HepG2 (cell line): Measurements from ENCODE around the gene KLF3. TPM values are rescaled to one million over a fixed set of nuclear protein-coding genes. Genes with fewer than 3 reads are reported as not detected.

ENCODE experiments used
- ATAC-seq: fragments of 200-7000 bp; cut with Tn5 transposase; 3 replicates; pipeline ENCODE4 v1.9.1; 2020; ENCODE audit warnings: mild to moderate bottlenecking, moderate library complexity
- BruUV-seq: library from RNA; stranded (reverse); fragments of 400-500 nt; replicated peaks from 2 replicates; lab custom pipeline; 2021; lab: Mats Ljungman, UMichigan
- CTCF ChIA-PET: fragments of 300-600 bp; formaldehyde crosslinking; extraction: SDS; loops from one replicate; lab custom pipeline; 2021; ENCODE audit warnings: low total read pairs, inconsistent platforms, low intra/inter-chr PET ratio; lab: Yijun Ruan, JAX
- POLR2A ChIA-PET: fragments of 350-600 bp; sonication (Branson Sonifier 250); formaldehyde crosslinking; loops from one replicate; lab custom pipeline; 2020; ENCODE audit warnings: antibody characterized with exemption, inconsistent platforms; lab: Yijun Ruan, JAX
- DNase-seq: peaks from one replicate; pipeline ENCODE4 v3.0.0-alpha.2; 2015; ENCODE audit warnings: low spot score
- FAIRE-seq: peaks from 3 replicates; lab custom pipeline; 2011; peaks lifted over from hg19 to GRCh38; lab: Jason Lieb, UNC
- H2AFZ ChIP-seq: one replicate; pipeline ENCODE4 v1.6.1; 2011; ENCODE audit warnings: low read length, inconsistent platforms
- H3K27ac ChIP-seq: fragments of 300-600 bp; 3 replicates; pipeline ENCODE4 v1.8.0; 2011; ENCODE audit warnings: mixed run types, mild to moderate bottlenecking, mixed read lengths, low read length, inconsistent platforms; ENCODE audit not compliant: insufficient read depth; ENCODE audit errors: extremely low read length
- H3K27me3 ChIP-seq, 2 experiments: fragments of 200-600 bp in 1 of 2; 2 replicates in 1 of 2; 3 replicates in 1 of 2; pipeline versions ENCODE4 v1.6.0 to v1.8.0; 2011; ENCODE audit warnings: low read length in 2 of 2, mild to moderate bottlenecking in 2 of 2, moderate library complexity in 2 of 2, inconsistent platforms in 1 of 2; ENCODE audit not compliant: insufficient read depth in 2 of 2, control insufficient read depth in 1 of 2
- H3K36me3 ChIP-seq, 2 experiments: fragments of 200-600 bp in 1 of 2; replicated peaks in 1 of 2; 2 replicates in 1 of 2; 3 replicates in 1 of 2; pipeline versions ENCODE4 v1.5.1 to v1.8.0; 2011; ENCODE audit warnings: low read length in 2 of 2, inconsistent platforms in 1 of 2; ENCODE audit not compliant: insufficient read depth in 2 of 2, control insufficient read depth in 1 of 2
- H3K4me1 ChIP-seq: 2 replicates; pipeline ENCODE4 v1.5.1; 2012; ENCODE audit warnings: low read length, inconsistent platforms; ENCODE audit not compliant: insufficient read depth
- H3K4me2 ChIP-seq: 2 replicates; pipeline ENCODE4 v1.6.0; 2011; ENCODE audit warnings: low read depth, low read length, inconsistent platforms
- H3K4me3 ChIP-seq, 3 experiments: fragments of 200-600 bp in 1 of 3; sonication (generic), shearing (Covaris generic) in 1 of 3; replicated peaks in 1 of 3; 2 replicates each; pipeline ENCODE4 v1.5.1; 2011 to 2016; ENCODE audit warnings: low read length in 3 of 3, inconsistent platforms in 2 of 3, low read depth in 2 of 3, mild to moderate bottlenecking in 2 of 3, control low read depth in 1 of 3, mixed read lengths in 1 of 3; ENCODE audit not compliant: insufficient read depth in 1 of 3
- H3K79me2 ChIP-seq: one replicate; pipeline ENCODE4 v1.6.1; 2011; ENCODE audit warnings: low read length, inconsistent platforms; ENCODE audit not compliant: insufficient read depth
- H3K9ac ChIP-seq: 2 replicates; pipeline ENCODE4 v1.6.0; 2011; ENCODE audit warnings: mild to moderate bottlenecking, low read depth, low read length, inconsistent platforms; ENCODE audit not compliant: insufficient read depth
- H3K9me3 ChIP-seq: 2 replicates; pipeline ENCODE4 v1.5.1; 2012; ENCODE audit warnings: mild to moderate bottlenecking, low read length
- H4K20me1 ChIP-seq: 2 replicates; pipeline ENCODE4 v1.6.0; 2011; ENCODE audit warnings: inconsistent platforms, mild to moderate bottlenecking, low read length, moderate library complexity; ENCODE audit not compliant: insufficient read depth
- DDIT3 ChIP-seq: sonication (generic); formaldehyde crosslinking; IDR thresholded peaks from 2 replicates; pipeline ENCODE4 v1.4.0; 2020; ENCODE audit warnings: mild to moderate bottlenecking, missing genetic modification reagents
- IKZF1 ChIP-seq: fragments of 450-650 bp; IDR thresholded peaks from 2 replicates; pipeline ENCODE4 v1.7.1; 2016
- NR2F6 ChIP-seq, 2 experiments: IDR thresholded peaks; 2 replicates each; pipeline ENCODE4 v1.6.1; 2016; ENCODE audit warnings: antibody characterized with exemption in 1 of 2, mild to moderate bottlenecking in 1 of 2
- SNAPC4 ChIP-seq: sonication (generic); formaldehyde crosslinking; IDR thresholded peaks from 2 replicates; pipeline ENCODE4 v1.4.0; 2020; ENCODE audit warnings: mild to moderate bottlenecking, missing genetic modification reagents
- SP5 ChIP-seq: IDR thresholded peaks from 2 replicates; pipeline ENCODE4 v1.6.1; 2016; ENCODE audit warnings: low read depth, borderline replicate concordance
- ZBTB1 ChIP-seq: sonication (generic); formaldehyde crosslinking; IDR thresholded peaks from 2 replicates; pipeline ENCODE4 v1.4.0; 2020; ENCODE audit warnings: missing genetic modification reagents, borderline replicate concordance
- ZNF276 ChIP-seq: sonication (generic); formaldehyde crosslinking; IDR thresholded peaks from 2 replicates; pipeline ENCODE4 v1.4.0; 2020; ENCODE audit warnings: mild to moderate bottlenecking, low read depth, missing genetic modification reagents
- ZNF280B ChIP-seq: sonication (generic); formaldehyde crosslinking; IDR thresholded peaks from 2 replicates; pipeline ENCODE4 v1.5.0; 2020; ENCODE audit warnings: missing genetic modification reagents, mild to moderate bottlenecking, borderline replicate concordance
- WGBS: methylation state at CpG from one replicate; pipeline ENCODE4 v1.1.6; 2017; ENCODE audit warnings: low lambda C conversion rate; 5-methylcytosine and 5-hydroxymethylcytosine counted together
- in situ Hi-C: cut with HindIII; loops from 2 replicates; pipeline ENCODE4 v1.10.0; 2017; ENCODE audit warnings: low pct_unique_long_range_greater_than_20kb; ENCODE audit not compliant: extremely low pct_ligation_motif_present
- intact Hi-C: fragments of 100-400 bp; cut with micrococcal nuclease; formaldehyde crosslinking; loops from one replicate; pipeline ENCODE4 v1.10.0; 2022; ENCODE audit not compliant: unreplicated experiment
- polyA plus RNA-seq, 8 experiments: library from polyadenylated mRNA; depleted of rRNA in 3 of 8; stranded (reverse) in 7 of 8; unstranded in 1 of 8; fragments of >200 nt; fragmentation: Illumina TruSeq in 4 of 8; extraction: Trizol in 4 of 8; gene quantifications; 2 replicates each; pipeline versions ENCODE4 v1.2.1 to v1.2.3, GENCODE V29; 2011 to 2016; ENCODE audit warnings: low read depth in 4 of 8, missing spikeins in 1 of 8, mixed read lengths in 1 of 8; ENCODE audit not compliant: insufficient read depth in 1 of 8
- total RNA-seq, 5 experiments: library from RNA; depleted of rRNA; stranded (reverse); fragments of >200 nt; fragmentation: Illumina TruSeq; extraction: Trizol; gene quantifications; 2 replicates each; pipeline ENCODE4 v1.2.3, GENCODE V29; 2016; ENCODE audit warnings: low read depth in 1 of 5

The KLF3 gene
- total and polyA plus RNA-seq, 2 of the 13 experiments (the other 11 are each of a cell fraction or from before 2014, with no cell fraction given) = 29.1 to 37.8 TPM

- FAIRE-seq (no peak), DNase-seq (no peak), ATAC-seq (no peak)
- Histone ChIP-seq H3K27ac (no peak overlapping the region), H3K4me2 (no peak overlapping the region), H3K27me3 (no peaks in the 10 kb centered on the region; a peak in 1 of 5 replicates), H3K79me2 (no peaks in the 10 kb centered on the region), H3K4me3 (no peak overlapping the region), H4K20me1 (no peaks in the 10 kb centered on the region), H3K4me1 (no peaks in the 10 kb centered on the region), H3K9ac (no peak overlapping the region), H3K9me3 (peaks cover 10% of the 10 kb centered on the region), H3K36me3 (no peaks in the 10 kb centered on the region), H2AFZ (no peak overlapping the region)
- CTCF ChIA-PET = no interaction called here
- in situ Hi-C loops = no loop called here
- BruUV-seq = no TSS peak
- POLR2A ChIA-PET = no interaction called here
- TF ChIP-seq ZNF280B (no peak), NR2F6 (IDR thresholded peaks at IDR 0.05) (no peak), NR2F6 (CRISPR knock-in tag; IDR thresholded peaks at IDR 0.05) (no peak), SP5 (CRISPR knock-in tag) (no peak), ZBTB1 (no peak)
- 14% methylated on average over 2 of the region's 2 CpGs for WGBS
- intact Hi-C loops = no loop called here
These were observed 46.1 kb downstream of the KLF3 start for GRCh38 chr4:38710053-38710452.

GRCh38 chr4:38711066-38711465, 47.1 kb downstream of the KLF3 start:
- Histone ChIP-seq H4K20me1 (no peaks in the 10 kb centered on the region), H3K4me1 (no peaks in the 10 kb centered on the region), H3K4me3 (no peak overlapping the region), H3K27me3 (no peaks in the 10 kb centered on the region), H3K36me3 (no peaks in the 10 kb centered on the region), H3K4me2 (no peak overlapping the region), H3K9me3 (peaks cover 10% of the 10 kb centered on the region), H3K27ac (no peak overlapping the region), H3K9ac (no peak overlapping the region), H2AFZ (no peak overlapping the region), H3K79me2 (no peaks in the 10 kb centered on the region)
- in situ Hi-C loops (no loop called here), intact Hi-C loops (no loop called here)
- TF ChIP-seq IKZF1 = no peak
- no peak for TF ChIP-seq ZNF276 (CRISPR knock-in tag)
- TF ChIP-seq SNAPC4 (CRISPR knock-in tag) = no peak
- no peak for TF ChIP-seq DDIT3 (CRISPR knock-in tag)
- ChIA-PET CTCF (no interaction called here), POLR2A (no interaction called here)
- ATAC-seq = no peak
- 4% methylated on average over 2 of the region's 2 CpGs for WGBS
- no TSS peak for BruUV-seq
- FAIRE-seq = no peak
- DNase-seq = no peak
